GM18873 (cell line): Measurements from ENCODE around the gene FRMPD2.
"Not testable (repeated sequence)": the region's sequence is repeated elsewhere in the genome, so short reads cannot be mapped to it uniquely, and the experiment has no call there.

Experiments
- ATAC-seq: cut with Tn5 transposase; IDR thresholded peaks from one replicate; pipeline ENCODE4 v1.9.1; 2021; ENCODE audit warnings: mild to moderate bottlenecking, moderate library complexity, moderate number of reproducible peaks; ENCODE audit not compliant: unreplicated experiment, low FRiP score

The FRMPD2 gene

GRCh38 chr10:48160163-48160562 lies 114.3 kb downstream of the FRMPD2 start:
- not testable (repeated sequence) for ATAC-seq

DNA sequence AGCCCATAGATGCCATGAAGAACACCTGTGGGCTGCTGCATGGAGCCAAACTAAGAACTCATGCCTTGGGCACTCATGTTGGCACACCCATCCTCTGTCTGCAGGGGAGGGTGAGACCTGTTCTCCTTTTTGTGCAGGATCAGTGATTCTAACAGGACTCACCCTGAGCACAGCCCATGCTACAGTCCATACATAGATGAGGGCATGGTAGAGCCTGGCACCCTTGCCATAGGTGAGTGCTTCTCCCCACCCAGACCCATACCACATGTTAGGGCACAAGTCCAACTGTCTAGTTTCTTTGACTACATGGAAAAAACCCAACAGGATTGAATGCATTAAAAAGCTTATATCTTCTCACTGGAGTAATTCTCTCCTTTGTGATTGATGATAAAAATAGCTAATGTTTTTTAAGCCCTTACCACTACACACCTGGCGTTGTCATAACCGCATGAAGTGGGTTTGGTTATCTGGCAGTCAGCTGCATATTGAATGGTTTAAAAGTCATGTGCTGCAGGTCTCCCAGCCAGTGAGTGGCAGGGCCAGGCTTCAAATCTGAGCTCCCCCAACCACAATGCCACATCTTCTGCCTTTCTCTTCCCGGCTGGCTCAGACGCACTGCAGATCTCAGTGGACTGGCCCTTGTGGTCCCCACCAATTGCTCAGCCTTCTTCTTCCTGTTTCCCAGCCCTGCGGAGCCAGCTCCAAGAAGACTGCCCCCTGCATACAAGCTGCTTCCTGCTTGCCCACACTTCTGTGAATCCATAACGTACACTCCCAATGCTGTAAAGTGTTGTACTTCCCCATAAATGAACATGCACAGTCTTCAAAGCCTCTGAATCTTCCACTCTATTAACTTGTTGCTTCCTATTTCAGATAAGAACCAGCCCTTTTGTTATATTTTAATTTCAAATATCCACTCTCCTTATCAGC lies 120.0 kb downstream of the FRMPD2 start:
- not testable (repeated sequence) for ATAC-seq

- ATAC-seq = not testable (repeated sequence)
Measured at GRCh38 chr10:48147643-48148042, 126.9 kb downstream of the FRMPD2 start.

GRCh38 chr10:48143721-48144642 lies 130.5 kb downstream of the FRMPD2 start:
- not testable (repeated sequence) for ATAC-seq

DNA sequence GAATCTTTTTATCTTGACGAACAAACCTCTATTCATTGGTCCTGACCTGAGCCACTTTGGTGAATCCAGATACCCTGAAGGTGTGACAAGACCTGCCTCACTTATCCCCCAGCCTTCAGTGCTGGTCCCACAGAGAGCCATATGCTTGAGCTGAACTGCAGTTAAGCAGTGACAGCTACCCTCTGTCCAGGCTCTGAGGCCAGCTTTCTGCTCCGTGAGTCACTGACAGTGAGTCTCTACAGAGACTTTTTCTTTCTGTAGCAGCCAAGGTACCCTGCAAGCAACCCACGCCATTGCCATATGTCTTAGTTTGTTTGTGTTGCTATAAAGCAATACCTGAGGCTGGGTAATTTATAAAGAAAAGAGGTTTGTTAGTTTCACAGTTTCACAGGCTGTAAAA lies 133.5 kb downstream of the FRMPD2 start:
- ATAC-seq = not testable (repeated sequence)

- not testable (repeated sequence) for ATAC-seq
Measured at GRCh38 chr10:48139953-48140850, 134.3 kb downstream of the FRMPD2 start.

GRCh38 chr10:48128954-48129353 lies 145.5 kb downstream of the FRMPD2 start:
- not testable (repeated sequence) for ATAC-seq

GRCh38 chr10:48126251-48126650 lies 148.2 kb downstream of the FRMPD2 start:
- ATAC-seq = not testable (repeated sequence)

DNA sequence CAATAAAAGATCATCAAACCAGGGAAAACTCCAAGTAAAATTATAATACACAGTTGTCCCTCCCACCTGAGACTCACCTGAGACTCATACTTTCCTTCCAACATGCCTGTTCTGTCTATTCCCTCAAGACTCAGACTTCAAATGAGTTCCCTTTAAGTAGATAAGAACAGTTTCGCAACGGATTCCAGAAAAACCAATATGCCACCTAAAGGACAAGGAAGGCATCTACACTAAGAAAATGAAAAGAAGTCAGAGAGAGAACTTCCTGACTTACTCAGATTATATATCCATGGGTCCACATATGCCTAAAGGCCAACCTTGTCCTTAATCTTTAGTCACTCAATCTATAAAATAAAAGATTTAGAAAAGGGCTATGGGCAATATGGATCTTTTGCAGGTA lies 148.9 kb downstream of the FRMPD2 start:
- ATAC-seq = not testable (repeated sequence)

DNA sequence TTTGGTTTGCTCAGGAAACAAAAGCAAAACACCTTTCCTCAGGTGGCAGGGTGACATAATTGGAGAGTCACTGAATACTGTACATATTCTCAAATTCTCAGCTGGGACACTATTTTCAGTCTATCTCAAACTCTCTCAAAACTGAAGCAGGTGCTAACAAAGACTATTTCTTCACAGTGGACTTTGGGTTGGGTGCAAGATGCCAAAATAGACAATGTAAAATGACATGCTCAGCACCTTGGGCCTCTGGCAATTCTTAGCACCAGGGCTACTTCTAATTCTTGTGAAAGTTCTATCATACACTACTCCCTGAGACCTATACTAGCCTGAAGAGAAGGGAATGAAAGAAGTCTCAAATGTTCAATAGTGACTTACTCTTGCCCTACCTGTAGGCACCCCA lies 151.9 kb downstream of the FRMPD2 start:
- ATAC-seq = not testable (repeated sequence)

DNA sequence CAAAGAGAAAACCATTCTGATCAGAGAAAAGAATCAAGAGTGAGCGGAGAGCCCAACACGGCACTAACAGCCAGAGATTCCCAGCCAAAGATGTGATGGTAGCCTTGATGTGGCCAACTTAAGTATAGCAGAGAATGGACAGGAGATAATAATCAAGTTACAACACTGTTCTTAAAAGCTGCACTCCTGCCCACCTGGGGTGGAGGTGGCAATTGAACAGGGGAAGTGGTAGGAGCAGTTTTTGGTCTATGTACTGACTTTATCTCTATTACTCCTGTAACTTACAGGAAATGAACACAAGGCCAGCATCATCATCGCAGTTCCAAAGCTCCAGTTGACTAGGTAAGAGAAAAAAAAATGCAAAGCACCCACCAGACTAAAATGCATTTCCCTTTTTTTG lies 164.2 kb downstream of the FRMPD2 start:
- not testable (repeated sequence) for ATAC-seq
